Activated naive CD8-positive, alpha-beta T cell treated with anti-CD3 and anti-CD28 coated beads, Interleukin-2, amount 10 ng/mL, durations not matched to agents 7 days and 5 days (primary cell): ENCODE data around the gene ATP8A2. TPM values are rescaled to one million over a fixed set of nuclear protein-coding genes. Genes with fewer than 3 reads are reported as not detected.

ENCODE experiments used
- ATAC-seq: fragments of 150-1000 bp; cut with Tn5 transposase; one replicate; pipeline ENCODE4 v1.10.0; 2021; ENCODE audit warnings: low read depth, moderate library complexity
- POLR2A ChIA-PET: fragments of 350-600 bp; sonication (Branson Sonifier 250); formaldehyde crosslinking; loops from one replicate; lab custom pipeline; 2021; ENCODE audit warnings: antibody characterized with exemption; lab: Charles Lee
- DNase-seq: peaks from one replicate; pipeline ENCODE4 v3.0.0; 2021
- H3K27ac Mint-ChIP-seq: one replicate; pipeline ENCODE4 v1.8.0; 2022; ENCODE audit warnings: mild to moderate bottlenecking, mixed read lengths
- H3K27me3 Mint-ChIP-seq: one replicate; pipeline ENCODE4 v1.8.0; 2022; ENCODE audit warnings: mild to moderate bottlenecking, moderate library complexity, mixed read lengths
- H3K36me3 Mint-ChIP-seq: one replicate; pipeline ENCODE4 v1.8.0; 2021; ENCODE audit warnings: mild to moderate bottlenecking, mixed read lengths
- H3K4me1 Mint-ChIP-seq: one replicate; pipeline ENCODE4 v1.8.0; 2021; ENCODE audit warnings: mixed read lengths
- H3K4me3 Mint-ChIP-seq: one replicate; pipeline ENCODE4 v1.8.0; 2022; ENCODE audit warnings: mild to moderate bottlenecking, moderate library complexity, mixed read lengths
- H3K9me3 Mint-ChIP-seq: one replicate; pipeline ENCODE4 v1.8.0; 2021; ENCODE audit warnings: mixed read lengths
- total RNA-seq, 2 experiments: library from RNA; stranded (reverse); gene quantifications; one replicate each; pipeline ENCODE4 v1.2.3, GENCODE V29; 2021

The ATP8A2 gene
- total RNA-seq, 2 experiments from 2014 or later: 1.4 to 1.7 TPM

DNA sequence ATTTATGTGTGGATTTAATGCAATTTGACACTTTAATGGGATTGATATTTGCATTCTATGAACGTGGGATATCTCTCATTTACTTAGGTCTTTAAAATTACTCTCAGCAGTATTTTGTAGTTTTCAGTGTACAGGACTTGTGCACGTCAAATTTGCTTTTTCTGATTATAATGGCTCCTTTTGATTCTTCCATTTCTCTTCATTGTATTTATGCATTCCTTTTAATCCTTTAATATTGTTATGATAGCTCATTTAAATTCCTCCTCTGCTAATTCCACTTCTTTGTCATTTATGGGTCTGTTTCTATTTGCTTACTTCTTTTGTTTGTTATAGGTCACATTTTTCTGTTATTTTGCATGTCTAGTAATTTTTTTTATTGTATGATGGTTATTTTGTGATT is 226.6 kb downstream of the ATP8A2 start:
- DNase-seq (no peak), ATAC-seq (no peak)
- Mint-ChIP-seq H3K4me3 (no peak overlapping the region), H3K27ac (no peak overlapping the region), H3K9me3 (no peaks in the 10 kb centered on the region), H3K36me3 (no peaks in the 10 kb centered on the region), H3K27me3 (peaks cover 20% of the 10 kb centered on the region), H3K4me1 (no peaks in the 10 kb centered on the region)
- POLR2A ChIA-PET: no interaction called here

DNA sequence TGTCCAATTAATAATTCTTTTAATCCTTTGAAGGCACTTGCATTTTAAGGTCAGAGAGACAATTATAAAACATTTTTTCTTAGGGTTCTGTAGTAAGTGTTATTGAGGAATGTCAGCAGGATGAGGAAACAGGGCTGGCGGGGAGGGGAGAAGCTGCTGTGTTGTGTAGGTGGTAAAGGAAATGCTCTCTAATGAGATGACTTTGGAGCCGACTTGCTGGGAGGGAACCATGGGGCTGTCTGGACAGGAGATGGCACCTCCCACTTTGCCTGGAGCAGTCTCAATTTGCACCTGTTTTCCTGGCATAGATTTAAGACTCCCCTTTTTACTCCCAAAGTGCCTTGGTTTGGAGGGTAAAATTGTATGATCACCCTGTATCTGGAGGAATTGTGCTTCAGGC is 230.4 kb downstream of the ATP8A2 start:
- no peaks in the 10 kb centered on the region for H3K4me1 Mint-ChIP-seq
- POLR2A ChIA-PET: no interaction called here
- DNase-seq: no peak
- peaks cover 31% of the 10 kb centered on the region for H3K27me3 Mint-ChIP-seq
- no peak for ATAC-seq
- H3K4me3 Mint-ChIP-seq: no peak overlapping the region
- H3K9me3 Mint-ChIP-seq: no peaks in the 10 kb centered on the region
- H3K27ac Mint-ChIP-seq: no peak overlapping the region
- H3K36me3 Mint-ChIP-seq: no peaks in the 10 kb centered on the region

DNA sequence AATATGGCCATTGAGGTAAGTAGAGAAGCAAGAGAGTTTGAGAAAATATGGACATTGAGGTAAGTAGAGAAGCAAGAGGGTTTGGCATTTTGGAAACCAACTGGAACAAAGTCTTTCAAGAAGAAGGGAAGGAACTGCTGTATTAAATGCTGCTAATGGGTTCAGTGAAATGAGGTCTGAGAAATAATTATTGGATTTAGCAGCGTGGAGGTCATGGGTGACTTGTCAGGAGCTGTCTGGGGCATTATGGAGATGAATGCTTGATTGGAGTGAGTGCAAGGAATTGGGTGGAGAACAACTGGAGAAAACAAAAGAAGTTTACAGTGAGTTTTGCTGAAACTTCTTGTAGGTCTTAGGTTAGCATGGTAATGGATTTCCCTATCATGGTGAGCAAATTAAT is 232.3 kb downstream of the ATP8A2 start:
- H3K4me3 Mint-ChIP-seq: no peak overlapping the region
- no peak for ATAC-seq
- no peaks in the 10 kb centered on the region for H3K4me1 Mint-ChIP-seq
- H3K27ac Mint-ChIP-seq: no peak overlapping the region
- DNase-seq: no peak
- peaks cover 18% of the 10 kb centered on the region for H3K27me3 Mint-ChIP-seq
- POLR2A ChIA-PET: no interaction called here
- no peaks in the 10 kb centered on the region for H3K36me3 Mint-ChIP-seq
- no peaks in the 10 kb centered on the region for H3K9me3 Mint-ChIP-seq

DNA sequence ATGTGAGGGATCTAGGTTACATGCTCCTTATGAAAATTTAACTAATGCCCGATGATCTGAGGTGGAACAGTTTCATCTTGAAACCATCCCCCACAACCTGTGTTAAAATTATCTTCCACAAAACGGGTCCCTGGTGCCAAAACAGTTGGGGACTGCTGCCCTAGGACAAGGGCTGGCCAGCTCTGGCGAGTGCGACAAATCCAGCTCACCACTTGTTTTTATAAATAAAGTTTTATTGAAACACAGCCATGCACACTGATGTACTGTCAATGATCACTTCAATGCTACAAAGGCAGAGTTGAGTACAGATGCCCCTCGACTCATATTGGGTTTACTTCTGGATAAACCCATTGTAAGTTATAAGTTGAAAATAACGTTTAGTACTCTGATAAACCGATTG is 235.3 kb downstream of the ATP8A2 start:
- no peaks in the 10 kb centered on the region for H3K4me1 Mint-ChIP-seq
- peaks cover 24% of the 10 kb centered on the region for H3K27me3 Mint-ChIP-seq
- no peak overlapping the region for H3K4me3 Mint-ChIP-seq
- POLR2A ChIA-PET: no interaction called here
- H3K27ac Mint-ChIP-seq: no peak overlapping the region
- no peaks in the 10 kb centered on the region for H3K36me3 Mint-ChIP-seq
- no peak for ATAC-seq
- H3K9me3 Mint-ChIP-seq: peaks cover 8% of the 10 kb centered on the region
- no peak for DNase-seq

DNA sequence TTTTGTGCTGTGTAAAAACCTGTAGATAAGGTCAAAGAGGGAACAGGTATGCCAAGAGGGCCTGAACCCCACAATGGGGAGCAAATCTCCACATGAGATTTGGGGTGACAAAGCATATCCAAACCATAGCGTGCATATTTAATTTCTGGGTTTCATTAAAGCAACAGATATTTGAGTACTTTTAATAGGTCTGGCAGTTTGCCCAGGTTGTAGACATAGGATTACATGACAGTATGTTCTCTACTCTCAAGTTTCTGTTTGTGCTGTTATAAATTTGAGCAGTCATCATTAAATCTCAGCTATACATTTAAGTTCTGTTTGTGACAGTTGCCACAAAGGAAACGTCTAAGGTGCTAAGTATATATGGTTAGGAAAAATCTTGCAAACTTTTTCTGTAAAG is 236.4 kb downstream of the ATP8A2 start:
- no peaks in the 10 kb centered on the region for H3K4me1 Mint-ChIP-seq
- H3K4me3 Mint-ChIP-seq: no peak overlapping the region
- peaks cover 21% of the 10 kb centered on the region for H3K27me3 Mint-ChIP-seq
- DNase-seq (no peak), ATAC-seq (no peak)
- POLR2A ChIA-PET: no interaction called here
- H3K9me3 Mint-ChIP-seq: peaks cover 8% of the 10 kb centered on the region
- no peak overlapping the region for H3K27ac Mint-ChIP-seq
- no peaks in the 10 kb centered on the region for H3K36me3 Mint-ChIP-seq

GRCh38 chr13:25616674-25617073 is 244.9 kb downstream of the ATP8A2 start:
- POLR2A ChIA-PET: no interaction called here
- H3K4me3 Mint-ChIP-seq: no peak overlapping the region
- H3K9me3 Mint-ChIP-seq: no peaks in the 10 kb centered on the region
- H3K27ac Mint-ChIP-seq: no peak overlapping the region
- no peaks in the 10 kb centered on the region for H3K36me3 Mint-ChIP-seq
- H3K27me3 Mint-ChIP-seq: peaks cover 20% of the 10 kb centered on the region
- H3K4me1 Mint-ChIP-seq: no peaks in the 10 kb centered on the region
- ATAC-seq: no peak
- DNase-seq: no peak

- H3K36me3 Mint-ChIP-seq: no peaks in the 10 kb centered on the region
- peaks cover 20% of the 10 kb centered on the region for H3K27me3 Mint-ChIP-seq
- H3K27ac Mint-ChIP-seq: no peak overlapping the region
- H3K4me1 Mint-ChIP-seq: no peaks in the 10 kb centered on the region
- no peaks in the 10 kb centered on the region for H3K9me3 Mint-ChIP-seq
- no peak overlapping the region for H3K4me3 Mint-ChIP-seq
- ATAC-seq: no peak
- DNase-seq: no peak
- POLR2A ChIA-PET: no interaction called here
Measured at GRCh38 chr13:25619897-25620296, 248.1 kb downstream of the ATP8A2 start.

DNA sequence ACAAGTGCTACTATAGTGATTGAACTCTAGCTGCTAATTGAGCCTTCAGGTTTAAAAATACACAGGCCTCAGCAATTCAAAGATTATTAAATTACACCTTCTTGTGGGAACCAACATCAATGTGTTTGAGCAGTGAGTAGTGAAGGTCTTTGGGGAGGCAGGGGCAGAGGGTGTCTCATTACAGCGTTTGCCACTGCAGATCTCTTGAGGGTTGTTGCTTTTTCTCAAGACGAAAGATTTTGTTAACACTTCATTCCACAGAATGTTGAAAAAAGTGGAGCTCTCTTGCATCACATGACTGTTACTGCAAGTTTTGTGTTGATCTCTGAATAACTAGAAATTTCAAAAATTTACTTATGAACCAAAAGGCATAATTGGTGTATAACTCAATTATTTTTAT is 253.6 kb downstream of the ATP8A2 start:
- DNase-seq: no peak
- POLR2A ChIA-PET: no interaction called here
- H3K27me3 Mint-ChIP-seq: peaks cover 10% of the 10 kb centered on the region
- H3K4me1 Mint-ChIP-seq: no peaks in the 10 kb centered on the region
- H3K4me3 Mint-ChIP-seq: no peak overlapping the region
- no peak overlapping the region for H3K27ac Mint-ChIP-seq
- no peak for ATAC-seq
- no peaks in the 10 kb centered on the region for H3K36me3 Mint-ChIP-seq
- peaks cover 4% of the 10 kb centered on the region for H3K9me3 Mint-ChIP-seq

DNA sequence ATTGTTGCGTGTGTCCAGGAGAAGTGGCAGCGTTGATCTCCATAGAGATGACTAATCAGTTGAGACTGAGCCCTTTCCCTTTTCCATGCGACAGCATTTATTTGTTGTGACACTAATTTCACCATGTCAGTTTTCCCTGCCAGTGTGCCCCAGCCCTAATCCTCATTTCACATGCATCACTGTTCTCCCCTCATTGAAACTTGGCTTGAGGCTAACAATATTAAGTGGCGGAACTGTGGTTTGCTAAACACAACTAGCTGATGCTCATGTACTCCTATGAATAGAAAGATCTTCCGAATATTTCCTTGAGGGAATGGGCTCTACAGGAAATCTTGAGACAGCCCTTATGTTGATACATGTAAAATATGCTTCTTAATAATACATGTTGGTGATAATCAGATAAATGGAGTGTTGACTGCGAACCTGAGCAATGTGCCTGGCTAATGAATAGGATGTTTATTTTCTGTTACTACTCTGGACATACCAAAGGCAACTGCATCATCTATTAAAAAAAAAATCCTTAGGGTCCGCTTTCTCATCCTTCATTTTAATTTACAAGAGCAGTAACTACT is 258.6 kb downstream of the ATP8A2 start:
- no peak for DNase-seq
- peaks cover 4% of the 10 kb centered on the region for H3K9me3 Mint-ChIP-seq
- H3K27me3 Mint-ChIP-seq: peaks cover 2% of the 10 kb centered on the region
- ATAC-seq: no peak
- POLR2A ChIA-PET: no interaction called here
- H3K27ac Mint-ChIP-seq: no peak overlapping the region
- no peaks in the 10 kb centered on the region for H3K36me3 Mint-ChIP-seq
- no peak overlapping the region for H3K4me3 Mint-ChIP-seq
- no peaks in the 10 kb centered on the region for H3K4me1 Mint-ChIP-seq

- Mint-ChIP-seq H3K4me1 (no peaks in the 10 kb centered on the region), H3K9me3 (no peaks in the 10 kb centered on the region), H3K4me3 (no peak overlapping the region), H3K27ac (no peak overlapping the region), H3K27me3 (peaks cover 2% of the 10 kb centered on the region), H3K36me3 (no peaks in the 10 kb centered on the region)
- DNase-seq (no peak), ATAC-seq (no peak)
- POLR2A ChIA-PET: no interaction called here
Measured at GRCh38 chr13:25632166-25632888, 260.6 kb downstream of the ATP8A2 start.

- POLR2A ChIA-PET: no interaction called here
Measured at GRCh38 chr13:25633093-25633492, 261.3 kb downstream of the ATP8A2 start.

GRCh38 chr13:25645681-25646080 is 273.9 kb downstream of the ATP8A2 start:
- POLR2A ChIA-PET: no interaction called here
- H3K27ac Mint-ChIP-seq: no peak overlapping the region
- ATAC-seq (no peak), DNase-seq (no peak)
- H3K9me3 Mint-ChIP-seq: peaks cover 10% of the 10 kb centered on the region
- H3K4me3 Mint-ChIP-seq: no peak overlapping the region
- no peaks in the 10 kb centered on the region for H3K27me3 Mint-ChIP-seq
- H3K36me3 Mint-ChIP-seq: no peaks in the 10 kb centered on the region
- no peaks in the 10 kb centered on the region for H3K4me1 Mint-ChIP-seq

More at GRCh38 chr13:25633093-25633492, 261.3 kb downstream of the ATP8A2 start:
- no peak for ATAC-seq
- no peak for DNase-seq
- H3K27ac Mint-ChIP-seq: no peak overlapping the region
- no peaks in the 10 kb centered on the region for H3K36me3 Mint-ChIP-seq
- no peak overlapping the region for H3K4me3 Mint-ChIP-seq
- H3K4me1 Mint-ChIP-seq: no peaks in the 10 kb centered on the region
- H3K27me3 Mint-ChIP-seq: peaks cover 2% of the 10 kb centered on the region
- H3K9me3 Mint-ChIP-seq: no peaks in the 10 kb centered on the region

- ATAC-seq (no peak), DNase-seq (no peak)
- Mint-ChIP-seq H3K9me3 (peaks cover 6% of the 10 kb centered on the region), H3K27me3 (peaks cover 6% of the 10 kb centered on the region), H3K4me1 (no peaks in the 10 kb centered on the region), H3K4me3 (no peak overlapping the region), H3K36me3 (no peaks in the 10 kb centered on the region), H3K27ac (peak overlapping the region; percentile 21)
- POLR2A ChIA-PET: no interaction called here
Measured at GRCh38 chr13:25649001-25649633, 277.3 kb downstream of the ATP8A2 start.

GRCh38 chr13:25652764-25653163 is 281.0 kb downstream of the ATP8A2 start:
- no peaks in the 10 kb centered on the region for H3K4me1 Mint-ChIP-seq
- H3K27ac Mint-ChIP-seq: no peak overlapping the region
- H3K36me3 Mint-ChIP-seq: no peaks in the 10 kb centered on the region
- ATAC-seq (no peak), DNase-seq (no peak)
- no peak overlapping the region for H3K4me3 Mint-ChIP-seq
- POLR2A ChIA-PET: no interaction called here
- H3K9me3 Mint-ChIP-seq: no peaks in the 10 kb centered on the region
- peaks cover 6% of the 10 kb centered on the region for H3K27me3 Mint-ChIP-seq
